ENCODE measurements around the gene ZBTB32.

Gene ZBTB32

GRCh38 chr19:35665157-35665556 is 39.2 kb upstream of the ZBTB32 start:
- no peak for DNase-seq (ENCODE audit: low read depth)
- TF ChIP-seq CTCF (conservative IDR thresholded peaks at IDR 0.05; ENCODE audit: low read length): no peak
- no peak overlapping the region for H3K4me3 ChIP-seq (ENCODE audit: low read length)

DNA sequence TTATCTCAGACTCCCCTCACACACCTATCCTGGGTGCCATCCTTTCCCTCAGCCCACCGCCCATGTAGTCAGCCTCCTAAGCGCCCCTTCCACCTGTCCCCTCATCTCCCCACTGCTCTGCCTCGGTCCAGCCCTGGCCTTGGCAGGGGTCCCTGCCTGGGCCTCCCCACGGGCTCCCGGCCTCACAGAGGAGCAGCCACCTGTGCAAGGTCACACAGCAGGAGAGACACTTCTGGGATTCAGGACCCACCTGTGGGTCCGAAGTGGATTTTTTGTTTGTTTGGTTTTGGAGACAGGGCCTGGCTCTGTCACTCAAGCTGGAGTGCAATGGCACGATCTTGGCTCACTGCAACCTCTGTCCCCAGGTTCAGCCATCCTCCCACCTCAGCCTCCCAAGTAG is 38.8 kb upstream of the ZBTB32 start:
- no peak for TF ChIP-seq CTCF (conservative IDR thresholded peaks at IDR 0.05; ENCODE audit: low read length)
- no peak overlapping the region for H3K4me3 ChIP-seq (ENCODE audit: low read length)
- no peak for DNase-seq (ENCODE audit: low read depth)

- no peak within 1 kb of the TSS for H3K4me3 ChIP-seq (ENCODE audit: low read length)
- DNase-seq (ENCODE audit: low read depth): no peak
- no peak for TF ChIP-seq CTCF (conservative IDR thresholded peaks at IDR 0.05; ENCODE audit: low read length)
Measured at GRCh38 chr19:35666251-35666913, 38.0 kb upstream of the ZBTB32 start, which contains the start of gene UPK1A. TSS of gene UPK1A (plus strand) at chr19:35666517. CDS start at chr19:35666813, 296 bp downstream.

DNA sequence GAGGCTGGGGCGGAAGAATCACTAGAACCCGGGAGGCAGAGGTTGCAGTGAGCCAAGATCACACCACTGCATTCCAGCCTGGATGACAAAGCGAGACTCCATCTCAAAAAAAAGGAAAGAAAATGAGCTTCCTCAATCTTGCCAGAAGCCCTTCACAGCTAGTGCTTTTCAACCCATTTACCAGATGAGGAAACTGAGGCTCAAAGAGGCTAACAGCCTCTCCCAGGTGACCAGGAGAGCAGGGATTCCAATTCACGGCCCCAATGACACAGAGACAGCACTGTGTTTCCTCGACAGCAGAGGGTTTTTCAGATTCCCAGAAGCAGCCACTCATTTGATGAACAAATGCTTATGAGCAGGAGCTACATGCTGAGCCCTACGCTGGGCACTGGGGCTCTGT is 34.8 kb upstream of the ZBTB32 start:
- no peak for TF ChIP-seq CTCF (conservative IDR thresholded peaks at IDR 0.05; ENCODE audit: low read length)
- H3K4me3 ChIP-seq (ENCODE audit: low read length): no peak overlapping the region

GRCh38 chr19:35669974-35670373 is 34.4 kb upstream of the ZBTB32 start:
- no peak for TF ChIP-seq CTCF (conservative IDR thresholded peaks at IDR 0.05; ENCODE audit: low read length)

More for the DNA sequence above, 34.8 kb upstream of the ZBTB32 start:
- DNase-seq (ENCODE audit: low read depth): no peak

GRCh38 chr19:35670686-35671085 is 33.7 kb upstream of the ZBTB32 start:
- no peak overlapping the region for H3K4me3 ChIP-seq (ENCODE audit: low read length)
- no peak for TF ChIP-seq CTCF (conservative IDR thresholded peaks at IDR 0.05; ENCODE audit: low read length)
- DNase-seq (ENCODE audit: low read depth): no peak

More at GRCh38 chr19:35669974-35670373, 34.4 kb upstream of the ZBTB32 start:
- H3K4me3 ChIP-seq (ENCODE audit: low read length): no peak overlapping the region
- DNase-seq (ENCODE audit: low read depth): no peak

DNA sequence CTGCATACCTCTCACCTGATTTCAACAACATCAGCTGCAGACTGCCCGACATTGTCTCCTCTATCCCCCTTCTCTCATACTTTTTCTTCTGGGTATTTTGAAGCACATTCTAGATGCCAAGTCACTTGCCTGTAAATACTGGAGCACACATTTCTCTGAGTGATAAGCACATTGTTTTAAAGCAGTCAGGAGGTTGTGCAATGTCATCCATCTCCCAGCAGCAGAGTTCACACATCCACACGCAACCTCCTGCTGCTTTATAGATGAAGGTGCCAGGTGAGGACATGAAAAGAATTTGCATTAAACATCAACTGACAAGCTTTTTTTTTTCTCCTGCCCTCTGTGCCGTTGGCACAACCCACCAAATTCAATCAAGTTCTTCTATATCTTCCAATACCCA is 32.5 kb upstream of the ZBTB32 start:
- DNase-seq (ENCODE audit: low read depth): no peak
- no peak for TF ChIP-seq CTCF (conservative IDR thresholded peaks at IDR 0.05; ENCODE audit: low read length)
- H3K4me3 ChIP-seq (ENCODE audit: low read length): no peak overlapping the region

Measured in AG10803 (cell line).